Astrocyte (in vitro differentiated cells and primary cell): Measurements from ENCODE around the gene EGFL8. TPM values are rescaled to one million over a fixed set of nuclear protein-coding genes. Genes with fewer than 3 reads are reported as not detected.
A peak's percentile ranks its signal among the peaks of the same experiment; 100 is the strongest.

Experiments used
- DNase-seq: peaks from one replicate; pipeline ENCODE4 v3.0.0-alpha.2; 2010; ENCODE audit warnings: low read depth
- FAIRE-seq: peaks from 2 replicates; lab custom pipeline; 2011; peaks lifted over from hg19 to GRCh38; lab: Jason Lieb, UNC
- H2AFZ ChIP-seq: 2 replicates; pipeline ENCODE4 v1.6.0; 2012; ENCODE audit warnings: low read depth, low read length, inconsistent platforms
- H3K27ac ChIP-seq: 2 replicates; pipeline ENCODE4 v1.5.1; 2011; ENCODE audit warnings: low read depth, low read length, inconsistent platforms
- H3K27me3 ChIP-seq: 2 replicates; pipeline ENCODE4 v1.6.0; 2011; ENCODE audit warnings: low read length, inconsistent platforms; ENCODE audit not compliant: insufficient read depth
- H3K36me3 ChIP-seq: 2 replicates; pipeline ENCODE4 v1.5.1; 2011; ENCODE audit warnings: low read length, inconsistent platforms; ENCODE audit not compliant: insufficient read depth
- H3K4me1 ChIP-seq: 2 replicates; pipeline ENCODE4 v1.5.1; 2011; ENCODE audit warnings: low read length, inconsistent platforms; ENCODE audit not compliant: insufficient read depth
- H3K4me2 ChIP-seq: 2 replicates; pipeline ENCODE4 v1.6.0; 2012; ENCODE audit warnings: low read length, inconsistent platforms
- H3K4me3 ChIP-seq: 2 replicates; pipeline ENCODE4 v1.5.1; 2011; ENCODE audit warnings: low read depth, mild to moderate bottlenecking, low read length, inconsistent platforms; ENCODE audit not compliant: insufficient read depth
- H3K79me2 ChIP-seq: 2 replicates; pipeline ENCODE4 v1.6.0; 2012; ENCODE audit warnings: mild to moderate bottlenecking, low read length, inconsistent platforms; ENCODE audit not compliant: insufficient read depth
- H3K9ac ChIP-seq: 2 replicates; pipeline ENCODE4 v1.6.0; 2012; ENCODE audit warnings: mild to moderate bottlenecking, low read length, inconsistent platforms
- H3K9me3 ChIP-seq: 2 replicates; pipeline ENCODE4 v1.5.1; 2012; ENCODE audit warnings: low read depth, mild to moderate bottlenecking, low read length, inconsistent platforms; ENCODE audit not compliant: insufficient read depth
- H4K20me1 ChIP-seq: 2 replicates; pipeline ENCODE4 v1.6.0; 2012; ENCODE audit warnings: low read length, inconsistent platforms; ENCODE audit not compliant: insufficient read depth
- H3K27ac Mint-ChIP-seq: one replicate; pipeline ENCODE4 v1.8.0; 2021; ENCODE audit warnings: mild to moderate bottlenecking, mixed read lengths; ENCODE audit not compliant: unreplicated experiment
- H3K27me3 Mint-ChIP-seq: one replicate; pipeline ENCODE4 v1.8.0; 2021; ENCODE audit warnings: low read depth, mixed read lengths; ENCODE audit not compliant: unreplicated experiment
- H3K36me3 Mint-ChIP-seq: one replicate; pipeline ENCODE4 v1.8.0; 2021; ENCODE audit warnings: low read depth, mixed read lengths; ENCODE audit not compliant: unreplicated experiment
- H3K4me1 Mint-ChIP-seq: one replicate; pipeline ENCODE4 v1.8.0; 2021; ENCODE audit warnings: low read depth, mixed read lengths; ENCODE audit not compliant: unreplicated experiment
- H3K4me3 Mint-ChIP-seq: one replicate; pipeline ENCODE4 v1.8.0; 2021; ENCODE audit warnings: mild to moderate bottlenecking, moderate library complexity, mixed read lengths; ENCODE audit not compliant: unreplicated experiment
- H3K9me3 Mint-ChIP-seq: one replicate; pipeline ENCODE4 v1.8.0; 2021; ENCODE audit warnings: mild to moderate bottlenecking, mixed read lengths; ENCODE audit not compliant: unreplicated experiment
- CTCF ChIP-seq: IDR thresholded peaks from 2 replicates; pipeline ENCODE4 v1.5.1; 2011; ENCODE audit warnings: low read depth, mild to moderate bottlenecking, inconsistent platforms, low read length, moderate library complexity; ENCODE audit not compliant: insufficient read depth
- EZH2 ChIP-seq: IDR thresholded peaks from 2 replicates; pipeline ENCODE4 v1.6.1; 2012; ENCODE audit warnings: mild to moderate bottlenecking, low read length, inconsistent platforms; ENCODE audit not compliant: insufficient read depth
- microRNA-seq: library from miRNA; unstranded; fragments of <30 nt; microRNA quantifications from one replicate; pipeline ENCODE4 v1.2.0, GENCODE V29; 2020
- total RNA-seq: library from RNA; stranded (reverse); gene quantifications from 2 replicates; pipeline ENCODE4 v1.2.1, GENCODE V29; 2021

Gene EGFL8
- total RNA-seq, 1 donor from 2014 or later, result 13.3 TPM

- TF ChIP-seq EZH2 (no peak), CTCF (no peak)
Observed at GRCh38 chr6:32215617-32216016, 51.2 kb downstream of the EGFL8 start.

GRCh38 chr6:32216285-32216684 lies 51.9 kb downstream of the EGFL8 start:
- H2AFZ ChIP-seq, result no peak overlapping the region
- Mint-ChIP-seq H3K27ac (no peak overlapping the region), H3K9me3 (no peaks in the 10 kb centered on the region), H3K27me3 (peaks cover 45% of the 10 kb centered on the region), H3K4me3 (no peak overlapping the region), H3K4me1 (no peaks in the 10 kb centered on the region), H3K36me3 (peaks cover 1% of the 10 kb centered on the region)
- no peak overlapping the region for H3K9ac ChIP-seq
- no peaks in the 10 kb centered on the region for H3K4me1 ChIP-seq
- no peak overlapping the region for H3K27ac ChIP-seq
- H4K20me1 ChIP-seq, result no peaks in the 10 kb centered on the region
- no peaks in the 10 kb centered on the region for H3K36me3 ChIP-seq
- H3K4me2 ChIP-seq, result no peak overlapping the region
- H3K27me3 ChIP-seq, result peaks cover 3% of the 10 kb centered on the region
- H3K9me3 ChIP-seq, result no peaks in the 10 kb centered on the region
- FAIRE-seq, result no peak
- H3K79me2 ChIP-seq, result no peaks in the 10 kb centered on the region
- H3K4me3 ChIP-seq, result no peak overlapping the region
- TF ChIP-seq CTCF (no peak), EZH2 (no peak)
- no peak for DNase-seq

More at GRCh38 chr6:32215617-32216016, 51.2 kb downstream of the EGFL8 start:
- Histone ChIP-seq H2AFZ (no peak overlapping the region), H3K4me3 (no peak overlapping the region), H3K79me2 (no peaks in the 10 kb centered on the region), H3K4me1 (no peaks in the 10 kb centered on the region), H4K20me1 (no peaks in the 10 kb centered on the region), H3K27me3 (peaks cover 3% of the 10 kb centered on the region), H3K36me3 (no peaks in the 10 kb centered on the region), H3K9ac (no peak overlapping the region), H3K27ac (no peak overlapping the region), H3K4me2 (no peak overlapping the region), H3K9me3 (no peaks in the 10 kb centered on the region)
- no peak for FAIRE-seq
- no peak overlapping the region for H3K27ac Mint-ChIP-seq
- H3K4me1 Mint-ChIP-seq, result no peaks in the 10 kb centered on the region
- H3K27me3 Mint-ChIP-seq, result peaks cover 39% of the 10 kb centered on the region
- no peak overlapping the region for H3K4me3 Mint-ChIP-seq
- no peaks in the 10 kb centered on the region for H3K9me3 Mint-ChIP-seq
- H3K36me3 Mint-ChIP-seq, result peaks cover 1% of the 10 kb centered on the region
- DNase-seq, result no peak

- H3K36me3 ChIP-seq, result no peaks in the 10 kb centered on the region
- H3K27me3 Mint-ChIP-seq, result peaks cover 45% of the 10 kb centered on the region
- no peaks in the 10 kb centered on the region for H3K9me3 Mint-ChIP-seq
- no peak overlapping the region for H3K4me3 ChIP-seq
- FAIRE-seq (no peak), DNase-seq (no peak)
- H3K9ac ChIP-seq, result no peak overlapping the region
- no peaks in the 10 kb centered on the region for H3K79me2 ChIP-seq
- H3K4me1 ChIP-seq, result no peaks in the 10 kb centered on the region
- no peak overlapping the region for H3K27ac ChIP-seq
- peaks cover 3% of the 10 kb centered on the region for H3K27me3 ChIP-seq
- TF ChIP-seq CTCF (no peak), EZH2 (no peak)
- H3K27ac Mint-ChIP-seq, result no peak overlapping the region
- H4K20me1 ChIP-seq, result no peaks in the 10 kb centered on the region
- no peak overlapping the region for H2AFZ ChIP-seq
- H3K9me3 ChIP-seq, result no peaks in the 10 kb centered on the region
- H3K4me2 ChIP-seq, result no peak overlapping the region
- no peak overlapping the region for H3K4me3 Mint-ChIP-seq
- peaks cover 1% of the 10 kb centered on the region for H3K36me3 Mint-ChIP-seq
- H3K4me1 Mint-ChIP-seq, result no peaks in the 10 kb centered on the region
Observed at GRCh38 chr6:32216998-32217397, 52.6 kb downstream of the EGFL8 start.

Small RNA genes within 50 kb of the gene (microRNA-seq; reads per million reads assigned to microRNA genes)
- 18.6 reads per million, percentile 45 among the genes with 10 or more reads in this experiment for gene MIR6721
- gene MIR6833, result not detected

Other genes with a start within 250 kb of the EGFL8 start
- gene C2, start 236.9 kb upstream of the EGFL8 start, total RNA-seq, result 0.20 and 0.43 TPM in 2 replicates
- gene CFB, start 218.5 kb upstream of the EGFL8 start, total RNA-seq, result 1.0 and 1.4 TPM in 2 replicates
- 47.7 and 48.1 TPM in 2 replicates for gene NELFE, start 205.6 kb upstream of the EGFL8 start, total RNA-seq
- 75.3 and 79.1 TPM in 2 replicates for gene SKIC2, start 205.4 kb upstream of the EGFL8 start, total RNA-seq
- 12.6 and 15.6 TPM in 2 replicates for gene DXO, start 192.5 kb upstream of the EGFL8 start, total RNA-seq
- 3.8 and 4.6 TPM in 2 replicates for gene C4A, start 182.5 kb upstream of the EGFL8 start, total RNA-seq
- gene C4B, start 149.8 kb upstream of the EGFL8 start, total RNA-seq, result 3.2 and 3.7 TPM in 2 replicates
- 0.11 and 0.46 TPM in 2 replicates for gene CYP21A2, start 126.2 kb upstream of the EGFL8 start, total RNA-seq
- 1.8 and 2.3 TPM in 2 replicates for gene TNXB, start 55.3 kb upstream of the EGFL8 start, total RNA-seq
- gene ATF6B, start 36.3 kb upstream of the EGFL8 start, total RNA-seq, result 68.7 and 70.1 TPM in 2 replicates
- 5.2 TPM in 2 replicates for gene FKBPL, start 34.3 kb upstream of the EGFL8 start, total RNA-seq
- gene PRRT1, start 12.7 kb upstream of the EGFL8 start, total RNA-seq, result 0.45 and 0.67 TPM in 2 replicates
- 25.6 and 33.0 TPM in 2 replicates for gene PPT2, start 10.5 kb upstream of the EGFL8 start, total RNA-seq
- gene AGPAT1, start 11.5 kb downstream of the EGFL8 start, total RNA-seq, result 94.8 and 98.1 TPM in 2 replicates
- gene RNF5, start 13.8 kb downstream of the EGFL8 start, total RNA-seq, result 59.0 and 60.0 TPM in 2 replicates
- gene AGER, start 19.7 kb downstream of the EGFL8 start, total RNA-seq, result 7.5 and 9.9 TPM in 2 replicates
- gene PBX2, start 25.6 kb downstream of the EGFL8 start, total RNA-seq, result 80.7 and 83.7 TPM in 2 replicates
- gene GPSM3, start 28.0 kb downstream of the EGFL8 start, total RNA-seq, result 9.6 and 10.2 TPM in 2 replicates
- gene NOTCH4, start 59.5 kb downstream of the EGFL8 start, total RNA-seq, result 0.57 and 0.60 TPM in 2 replicates
- not detected in 2 replicates for gene TSBP1, start 207.3 kb downstream of the EGFL8 start, total RNA-seq
- not detected in 2 replicates for gene BTNL2, start 242.6 kb downstream of the EGFL8 start, total RNA-seq